CD4-positive, alpha-beta T cell (primary cell): ENCODE data around the gene BICC1. TPM values are rescaled to one million over a fixed set of nuclear protein-coding genes. Genes with fewer than 3 reads are reported as not detected.
A peak's percentile ranks its signal among the peaks of the same experiment; 100 is the strongest.

Experiments used
- ATAC-seq: fragments of 200-7000 bp; cut with Tn5 transposase; one replicate; pipeline ENCODE4 v1.10.0; 2022; ENCODE audit warnings: mild to moderate bottlenecking; ENCODE audit not compliant: poor library complexity
- CTCF ChIA-PET: fragments of 350-600 bp; sonication (Branson Sonifier 250); formaldehyde crosslinking; loops from one replicate; lab custom pipeline; 2021; ENCODE audit warnings: antibody characterized with exemption, inconsistent platforms; lab: Charles Lee
- POLR2A ChIA-PET: fragments of 350-600 bp; sonication (Branson Sonifier 250); formaldehyde crosslinking; loops from one replicate; lab custom pipeline; 2021; ENCODE audit warnings: antibody characterized with exemption, inconsistent platforms; lab: Charles Lee
- DNase-seq, 14 experiments: peaks; one replicate each; pipeline ENCODE4 v3.0.0-alpha.2; 2013 to 2020; ENCODE audit warnings: mixed read lengths in 2 of 14
- H3K27ac ChIP-seq, 2 donors: one replicate each; pipeline versions ENCODE4 v1.5.1 to v1.7.0; 2013; ENCODE audit warnings: low read length in 2 of 2, low read depth in 1 of 2, mild to moderate bottlenecking in 1 of 2
- H3K27me3 ChIP-seq, 2 experiments: 1 replicate in 1 of 2; 2 replicates in 1 of 2; pipeline versions ENCODE4 v1.6.1 to v1.7.0; 2013; ENCODE audit warnings: low read length in 2 of 2, control low read depth in 1 of 2, mild to moderate bottlenecking in 1 of 2, moderate library complexity in 1 of 2; ENCODE audit not compliant: insufficient read depth in 2 of 2, control insufficient read depth in 1 of 2
- H3K36me3 ChIP-seq: one replicate; pipeline ENCODE4 v1.6.1; 2013; ENCODE audit warnings: low read length, control low read depth; ENCODE audit not compliant: insufficient read depth
- H3K4me1 ChIP-seq: one replicate; pipeline ENCODE4 v1.6.1; 2013; ENCODE audit warnings: low read length, control low read depth; ENCODE audit not compliant: insufficient read depth
- H3K4me3 ChIP-seq: one replicate; pipeline ENCODE4 v1.5.1; 2013; ENCODE audit warnings: mild to moderate bottlenecking, low read length, moderate library complexity
- H3K9me3 ChIP-seq, 2 experiments: 1 replicate in 1 of 2; 2 replicates in 1 of 2; pipeline versions ENCODE4 v1.6.1 to v1.7.0; 2013; ENCODE audit warnings: low read length in 2 of 2, mild to moderate bottlenecking in 2 of 2, control low read depth in 1 of 2, moderate library complexity in 1 of 2; ENCODE audit not compliant: control insufficient read depth in 1 of 2, insufficient read depth in 1 of 2
- H3K27ac Mint-ChIP-seq: one replicate; pipeline ENCODE4 v1.8.0; 2020; ENCODE audit warnings: mixed read lengths
- H3K27me3 Mint-ChIP-seq: one replicate; pipeline ENCODE4 v1.8.0; 2021; ENCODE audit warnings: mixed read lengths
- H3K36me3 Mint-ChIP-seq: one replicate; pipeline ENCODE4 v1.8.0; 2021; ENCODE audit warnings: low read depth, mixed read lengths
- H3K4me1 Mint-ChIP-seq: one replicate; pipeline ENCODE4 v1.8.0; 2021; ENCODE audit warnings: low read depth, mixed read lengths
- H3K4me3 Mint-ChIP-seq: one replicate; pipeline ENCODE4 v1.8.0; 2020; ENCODE audit warnings: mild to moderate bottlenecking, mixed read lengths
- H3K9me3 Mint-ChIP-seq: one replicate; pipeline ENCODE4 v1.8.0; 2020; ENCODE audit warnings: mixed read lengths
- CTCF ChIP-seq: fragments of 200-600 bp; IDR thresholded peaks from one replicate; pipeline ENCODE4 v1.8.0; 2022; ENCODE audit warnings: antibody characterized with exemption, mild to moderate bottlenecking
- intact Hi-C, 2 experiments: fragments of 100-400 bp; cut with DNase I in 1 of 2; cut with micrococcal nuclease in 1 of 2; formaldehyde crosslinking; loops; one replicate each; pipeline versions ENCODE4 v1.15.1 to v1.9.0; 2023 to 2025; cut with DNase I, micrococcal nuclease
- total RNA-seq, 174 experiments: library from RNA in 2 of 174; stranded (reverse) in 2 of 174; gene quantifications; one replicate each; pipeline ENCODE4 v1.2.3 and lab custom pipeline; 2021 to 2026

Gene BICC1
- total RNA-seq, 2 experiments from 2014 or later = not detected

DNA sequence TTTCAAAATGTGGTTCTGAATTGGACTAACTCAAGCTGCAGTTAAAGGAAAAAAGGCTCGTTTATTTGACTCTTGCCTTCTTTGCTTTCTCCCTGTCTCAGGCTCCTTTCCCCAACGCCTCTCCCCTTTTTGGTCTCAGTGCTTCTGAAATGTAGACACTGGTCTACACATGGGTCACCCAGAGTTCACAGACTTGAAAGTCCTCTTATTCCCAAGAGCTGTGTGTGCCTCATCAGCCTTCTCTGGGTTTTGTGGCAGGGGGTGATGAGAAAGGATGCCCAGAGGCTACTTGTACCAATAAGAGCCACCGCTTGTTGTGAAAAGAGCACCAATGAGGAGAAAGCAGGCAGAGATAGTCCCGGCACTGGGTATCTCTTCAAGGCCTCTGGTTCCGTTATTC, 125.7 kb downstream of the BICC1 start:
- CTCF ChIA-PET = no interaction called here
- Histone ChIP-seq H3K4me1 (no peaks in the 10 kb centered on the region), H3K4me3 (no peak overlapping the region), H3K9me3 (no peaks in the 10 kb centered on the region), H3K27me3 (no peaks in the 10 kb centered on the region), H3K36me3 (no peaks in the 10 kb centered on the region), H3K27ac (no peak overlapping the region)
- no peaks in the 10 kb centered on the region for H3K27me3 Mint-ChIP-seq
- ATAC-seq (no peak), DNase-seq (no peak)
- POLR2A ChIA-PET = no interaction called here
- intact Hi-C loops = no loop called here
- H3K4me1 Mint-ChIP-seq = no peaks in the 10 kb centered on the region
- H3K4me3 Mint-ChIP-seq = no peak overlapping the region
- no peaks in the 10 kb centered on the region for H3K9me3 Mint-ChIP-seq
- no peak for TF ChIP-seq CTCF
- H3K36me3 Mint-ChIP-seq = no peaks in the 10 kb centered on the region
- no peak overlapping the region for H3K27ac Mint-ChIP-seq

DNA sequence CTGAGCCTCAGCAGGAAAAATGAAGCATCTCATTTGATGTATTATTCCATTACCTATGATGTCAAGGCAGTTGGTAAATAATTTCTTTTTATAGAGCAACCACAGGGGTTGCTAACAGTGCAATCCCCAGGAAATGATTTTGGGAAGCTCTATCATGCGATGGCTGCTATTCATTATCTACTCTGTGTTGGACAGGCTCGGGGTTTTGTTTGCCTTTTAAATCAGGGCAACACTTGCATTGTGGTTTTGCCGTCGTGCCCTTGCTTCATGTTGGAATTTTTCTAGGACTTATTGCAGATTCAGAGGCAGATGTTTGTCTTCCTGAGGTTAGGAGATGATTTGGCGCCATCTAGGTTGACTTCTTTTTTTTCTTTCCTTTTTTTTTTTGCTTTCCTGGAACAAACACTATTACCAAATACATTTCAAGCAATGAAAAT, 128.4 kb downstream of the BICC1 start:
- Mint-ChIP-seq H3K27me3 (no peaks in the 10 kb centered on the region), H3K4me1 (no peaks in the 10 kb centered on the region), H3K36me3 (no peaks in the 10 kb centered on the region), H3K4me3 (no peak overlapping the region), H3K9me3 (no peaks in the 10 kb centered on the region), H3K27ac (no peak overlapping the region)
- TF ChIP-seq CTCF = no peak
- CTCF ChIA-PET = no interaction called here
- peak in 2 of 14 experiments; percentile 4 to 11 for DNase-seq
- no peak overlapping the region for H3K4me3 ChIP-seq
- no peaks in the 10 kb centered on the region for H3K36me3 ChIP-seq
- H3K27ac ChIP-seq = no peak overlapping the region
- POLR2A ChIA-PET = no interaction called here
- H3K27me3 ChIP-seq = no peaks in the 10 kb centered on the region
- no peaks in the 10 kb centered on the region for H3K4me1 ChIP-seq
- intact Hi-C loops = no loop called here
- no peaks in the 10 kb centered on the region for H3K9me3 ChIP-seq
- ATAC-seq = no peak

DNA sequence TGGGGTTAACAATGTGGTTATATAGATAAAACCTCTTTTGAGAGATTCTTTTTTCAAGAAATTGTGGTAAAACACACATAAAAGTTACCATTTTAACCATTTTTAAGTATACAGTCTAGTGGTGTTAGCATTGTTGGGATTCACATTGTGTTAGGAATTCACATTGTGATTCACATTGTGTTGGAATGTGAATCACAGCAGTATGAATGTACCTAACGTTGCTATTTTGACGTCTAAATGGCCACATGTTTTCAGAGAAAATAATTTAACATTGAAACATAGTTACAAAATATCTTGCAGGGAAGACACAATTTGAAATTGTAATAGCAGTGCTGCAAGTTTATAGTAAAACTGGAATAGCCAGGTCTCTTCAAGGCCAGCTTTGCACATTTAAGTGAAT, 129.0 kb downstream of the BICC1 start:
- Histone ChIP-seq H3K4me3 (no peak overlapping the region), H3K4me1 (no peaks in the 10 kb centered on the region), H3K9me3 (no peaks in the 10 kb centered on the region), H3K27ac (no peak overlapping the region), H3K27me3 (no peaks in the 10 kb centered on the region), H3K36me3 (no peaks in the 10 kb centered on the region)
- Mint-ChIP-seq H3K36me3 (no peaks in the 10 kb centered on the region), H3K4me3 (no peak overlapping the region), H3K4me1 (no peaks in the 10 kb centered on the region), H3K27me3 (no peaks in the 10 kb centered on the region), H3K27ac (no peak overlapping the region), H3K9me3 (no peaks in the 10 kb centered on the region)
- CTCF ChIA-PET = no interaction called here
- intact Hi-C loops = no loop called here
- no peak for TF ChIP-seq CTCF
- ATAC-seq (no peak), DNase-seq (no peak)
- POLR2A ChIA-PET = no interaction called here
